Neural cell (in vitro differentiated cells): ENCODE measurements around the gene PLD4.

Source experiments
- CTCF ChIP-seq: fragments of 450-650 bp; IDR thresholded peaks from 2 replicates; pipeline ENCODE4 v1.5.1; 2014; ENCODE audit warnings: antibody characterized with exemption, mild to moderate bottlenecking, moderate library complexity; ENCODE audit not compliant: poor library complexity, severe bottlenecking
- EP300 ChIP-seq: fragments of 450-650 bp; conservative IDR thresholded peaks from 2 replicates; pipeline ENCODE4 v1.6.1; 2014; ENCODE audit warnings: antibody characterized with exemption, mild to moderate bottlenecking, moderate library complexity; ENCODE audit not compliant: poor library complexity, severe bottlenecking
- EZH2 ChIP-seq: fragments of 200-600, 300-800 bp; shearing (Covaris generic), sonication (generic); IDR thresholded peaks from 2 replicates; pipeline ENCODE4 v1.6.1; 2014; ENCODE audit warnings: antibody characterized with exemption, low read length, borderline replicate concordance, mild to moderate bottlenecking; ENCODE audit not compliant: insufficient read depth, poor library complexity, severe bottlenecking
- MXI1 ChIP-seq: fragments of 450-650 bp; conservative IDR thresholded peaks from 2 replicates; pipeline ENCODE4 v1.6.1; 2014; ENCODE audit warnings: antibody characterized with exemption, mild to moderate bottlenecking; ENCODE audit not compliant: poor library complexity, severe bottlenecking
- POLR2AphosphoS5 ChIP-seq: IDR thresholded peaks from 2 replicates; pipeline ENCODE4 v1.6.1; 2012
- RAD21 ChIP-seq: fragments of 450-650 bp; conservative IDR thresholded peaks from 2 replicates; pipeline ENCODE4 v1.6.1; 2014; ENCODE audit warnings: antibody characterized with exemption, mild to moderate bottlenecking, moderate library complexity
- REST ChIP-seq: IDR thresholded peaks from 2 replicates; pipeline ENCODE4 v1.6.1; 2012; ENCODE audit warnings: borderline replicate concordance
- SMC3 ChIP-seq: fragments of 450-650 bp; conservative IDR thresholded peaks from 2 replicates; pipeline ENCODE4 v1.6.1; 2014; ENCODE audit warnings: antibody characterized with exemption, mild to moderate bottlenecking, moderate library complexity; ENCODE audit not compliant: poor library complexity
- TAF1 ChIP-seq: IDR thresholded peaks from 2 replicates; pipeline ENCODE4 v1.6.1; 2012; ENCODE audit warnings: low read depth

- TF ChIP-seq EP300 (no peak), EZH2 (no peak), CTCF (no peak), POLR2AphosphoS5 (no peak), TAF1 (no peak), REST (no peak), SMC3 (no peak), RAD21 (no peak), MXI1 (no peak)
These were observed 49.5 kb downstream of the PLD4 start for GRCh38 chr14:104974146-104974541.
